Measurements from ENCODE around the gene ERGIC1.

DNA sequence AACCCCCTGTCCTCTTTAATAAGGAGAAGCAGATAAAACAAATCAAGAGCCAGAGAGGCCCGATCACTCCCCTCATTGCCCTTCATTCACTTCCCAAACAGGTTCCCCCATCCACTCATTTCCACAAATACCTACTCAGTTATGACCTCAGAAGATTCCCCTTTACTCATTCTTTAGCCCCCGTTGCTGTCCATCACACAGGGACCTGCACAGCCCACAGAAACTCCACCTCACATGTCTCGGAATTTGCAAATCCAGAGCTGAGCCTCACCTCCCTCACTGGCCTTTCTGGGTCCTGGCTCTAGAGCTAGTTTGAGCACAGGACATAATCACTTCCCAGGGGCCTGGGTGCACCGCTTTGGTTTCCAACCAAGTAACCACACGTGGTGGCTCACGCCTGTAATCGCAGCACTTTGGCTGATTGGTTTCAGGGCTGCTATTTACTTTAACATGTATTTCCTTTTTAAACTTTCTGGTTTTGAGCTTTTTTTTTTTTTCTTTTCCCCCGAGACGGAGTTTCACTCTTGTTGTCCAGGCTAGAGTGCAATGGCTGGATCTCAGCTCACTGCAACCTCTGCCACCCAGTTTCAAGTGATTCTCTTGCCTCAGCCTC is 167.3 kb downstream of the ERGIC1 start:
- TF ChIP-seq, protein P1, sequence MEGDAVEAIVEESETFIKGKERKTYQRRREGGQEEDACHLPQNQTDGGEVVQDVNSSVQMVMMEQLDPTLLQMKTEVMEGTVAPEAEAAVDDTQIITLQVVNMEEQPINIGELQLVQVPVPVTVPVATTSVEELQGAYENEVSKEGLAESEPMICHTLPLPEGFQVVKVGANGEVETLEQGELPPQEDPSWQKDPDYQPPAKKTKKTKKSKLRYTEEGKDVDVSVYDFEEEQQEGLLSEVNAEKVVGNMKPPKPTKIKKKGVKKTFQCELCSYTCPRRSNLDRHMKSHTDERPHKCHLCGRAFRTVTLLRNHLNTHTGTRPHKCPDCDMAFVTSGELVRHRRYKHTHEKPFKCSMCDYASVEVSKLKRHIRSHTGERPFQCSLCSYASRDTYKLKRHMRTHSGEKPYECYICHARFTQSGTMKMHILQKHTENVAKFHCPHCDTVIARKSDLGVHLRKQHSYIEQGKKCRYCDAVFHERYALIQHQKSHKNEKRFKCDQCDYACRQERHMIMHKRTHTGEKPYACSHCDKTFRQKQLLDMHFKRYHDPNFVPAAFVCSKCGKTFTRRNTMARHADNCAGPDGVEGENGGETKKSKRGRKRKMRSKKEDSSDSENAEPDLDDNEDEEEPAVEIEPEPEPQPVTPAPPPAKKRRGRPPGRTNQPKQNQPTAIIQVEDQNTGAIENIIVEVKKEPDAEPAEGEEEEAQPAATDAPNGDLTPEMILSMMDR (IDR thresholded peaks at IDR 0.05) = no peak
- TF ChIP-seq POLR2AphosphoS5 (IDR thresholded peaks at IDR 0.05) = no peak

All from prostate gland (tissue), 2 donors.